ENCODE results near the gene INO80B. TPM values are rescaled to one million over a fixed set of nuclear protein-coding genes. Genes with fewer than 3 reads are reported as not detected.

Gene INO80B
- total and polyA plus RNA-seq, 2 of the 8 experiments (the other 6 are each of a cell fraction or from before 2014, with no cell fraction given), result 3.9 to 18.5 TPM

- ChIA-PET CTCF (ENCODE audit: partially characterized antibody) (interaction anchor here (1.0 to 3.1 kb wide), 3 partner anchors 13 to 137 kb away, joined by 3 to 16 read pairs (median 3); partner anchors contain the start of gene WBP1), POLR2A (ENCODE audit: partially characterized antibody) (interaction anchor here (1.5 to 3.9 kb wide), 3 partner anchors 10 to 19 kb away, joined by 4 to 66 read pairs (median 42); partner anchors contain the start of genes INO80B and WBP1)
- peaks cover 4 to 47% of the 10 kb centered on the region in 2 experiments; a peak in 2 of 4 replicates for H3K79me2 ChIP-seq (ENCODE audit: control insufficient read depth in 1 of 2, insufficient read depth in 2 of 2, low read length in 2 of 2)
- TF ChIP-seq TAF1 (IDR thresholded peaks at IDR 0.05; ENCODE audit: low read depth, low read length), result no peak
- no peak overlapping the region; the same call in 1 of the 2 replicates for H4K8ac ChIP-seq (ENCODE audit: extremely low read depth, insufficient read depth, low read length)
- no peak overlapping the region for H3K4ac ChIP-seq (replicated peaks; ENCODE audit: insufficient read length, low read depth, low read length)
- peaks cover 6% of the 10 kb centered on the region; the same call in 1 of the 2 replicates for H3K23me2 ChIP-seq (ENCODE audit: low read depth, low read length)
- peak overlapping the region; percentile 25 for H2AK5ac ChIP-seq (ENCODE audit: low read depth, low read length)
- H2AFZ ChIP-seq (ENCODE audit: low read length), result no peak overlapping the region
- H2BK5ac ChIP-seq (ENCODE audit: low read depth, low read length), result no peak overlapping the region
- no peak overlapping the region for H2BK120ac ChIP-seq (replicated peaks; ENCODE audit: low read depth, low read length)
- H3K79me1 ChIP-seq (ENCODE audit: low read depth, low read length), result peaks cover 22% of the 10 kb centered on the region
- peaks cover 4 to 24% (median 17%) of the 10 kb centered on the region in 4 experiments; a peak in 6 of 7 replicates for H3K4me1 ChIP-seq (replicated peaks in 1 of 4; ENCODE audit: control insufficient read depth in 3 of 4, insufficient read depth in 4 of 4, low read length in 3 of 4)
- no peaks in the 10 kb centered on the region for H3K9me3 ChIP-seq (ENCODE audit: insufficient read depth in 2 of 2, low read depth in 1 of 2, low read length in 1 of 2)
- no peak for FAIRE-seq
- no peak overlapping the region for H2BK20ac ChIP-seq (ENCODE audit: low read length)
- no peak overlapping the region; a peak in 1 of 7 replicates for H3K9ac ChIP-seq (replicated peaks in 1 of 4; ENCODE audit: extremely low read depth in 1 of 4, low read depth in 3 of 4, low read length in 3 of 4)
- no peak overlapping the region for H3K4me3 ChIP-seq (ENCODE audit: extremely low read depth in 1 of 4, insufficient read depth in 2 of 4, low read depth in 3 of 4, low read length in 4 of 4)
- no peak overlapping the region for H3K14ac ChIP-seq (ENCODE audit: insufficient read length)
- H2BK15ac ChIP-seq (ENCODE audit: low read length), result no peak overlapping the region
- peaks cover 0 to 5% (median 1%) of the 10 kb centered on the region in 4 experiments; a peak in 1 of 8 replicates for H3K36me3 ChIP-seq (ENCODE audit: control insufficient read depth in 2 of 4, insufficient read depth in 4 of 4, low read length in 3 of 4)
- no peak overlapping the region for H3K23ac ChIP-seq (ENCODE audit: insufficient read length)
- H3K18ac ChIP-seq (ENCODE audit: extremely low read depth, low read length), result no peak overlapping the region
- H3K27me3 ChIP-seq (replicated peaks in 1 of 4; ENCODE audit: control insufficient read depth in 3 of 4, extremely low read depth in 1 of 4, insufficient read depth in 3 of 4, low read length in 3 of 4), result no peaks in the 10 kb centered on the region
- H4K5ac ChIP-seq (ENCODE audit: insufficient read length, low read depth, low read length), result no peak overlapping the region
- H3K27ac ChIP-seq (ENCODE audit: low read depth, low read length), result no peak overlapping the region
- peaks cover 6 to 14% of the 10 kb centered on the region in 2 experiments for H4K20me1 ChIP-seq (replicated peaks in 1 of 2; ENCODE audit: control insufficient read depth in 1 of 2, insufficient read depth in 2 of 2, low read length in 2 of 2)
- peak overlapping the region in 1 of 2 experiments; percentile 11; a peak in 1 of 4 replicates for H3K4me2 ChIP-seq (ENCODE audit: insufficient read depth in 1 of 2, low read depth in 2 of 2, low read length in 2 of 2)
- H4K91ac ChIP-seq (replicated peaks; ENCODE audit: insufficient read length, low read length), result no peak overlapping the region
- WGBS, 2 experiments (ENCODE audit: extremely low coverage in 1 of 2, insufficient coverage in 1 of 2, insufficient read length in 1 of 2, insufficient replicate concordance in 2 of 2, low coverage in 1 of 2, low lambda C conversion rate in 2 of 2, missing lambda C conversion rate in 1 of 2), result 100% methylated on average over 1 of the region's 1 CpG; no CpG with 5 or more reads in 1 of the 2 experiments
- no peak overlapping the region for H2BK12ac ChIP-seq (ENCODE audit: low read depth, low read length)
- DNase-seq (ENCODE audit: low read depth in 1 of 2, low spot score in 2 of 2), result no peak
- H3K56ac ChIP-seq (replicated peaks; ENCODE audit: insufficient read length, low read depth, low read length), result no peak overlapping the region
Measured at GRCh38 chr2:74438248-74438647, 16.6 kb upstream of the INO80B start.
